ENCODE measurements around the gene LUZP2.

Gene LUZP2

DNA sequence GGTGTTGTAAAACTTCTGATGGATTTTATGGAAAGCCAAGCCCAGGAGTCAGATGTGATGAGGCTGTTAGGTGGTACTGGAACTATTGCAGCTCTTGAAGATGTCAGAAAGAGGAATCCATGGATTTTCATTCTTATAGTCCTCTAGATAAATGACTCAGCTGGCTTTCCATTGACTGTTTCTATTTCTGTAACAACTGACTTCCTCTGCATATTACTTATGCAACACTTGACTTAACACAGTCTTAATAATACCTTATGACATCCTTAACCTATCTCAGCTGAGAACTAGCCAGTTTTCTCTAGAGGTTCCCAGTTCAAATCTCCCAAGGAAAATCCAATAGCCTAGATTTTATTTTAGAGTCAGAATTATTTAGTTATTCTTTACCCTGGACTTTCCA lies 263.8 kb downstream of the LUZP2 start:
- Histone ChIP-seq H3K9me3 (ENCODE audit: control insufficient read depth, low read length) (no peaks in the 10 kb centered on the region), H3K4me1 (ENCODE audit: control insufficient read depth, insufficient read depth, low read length) (no peaks in the 10 kb centered on the region), H3K9ac (ENCODE audit: low read length) (no peak overlapping the region), H3K36me3 (ENCODE audit: control insufficient read depth, insufficient read depth, low read length, severe bottlenecking) (no peaks in the 10 kb centered on the region), H3K27me3 (replicated peaks; ENCODE audit: control insufficient read depth, insufficient read depth, low read length) (no peaks in the 10 kb centered on the region), H3K4me3 (ENCODE audit: low read length) (no peak overlapping the region)
- DNase-seq (ENCODE audit: low read depth), result peak; percentile 12

DNA sequence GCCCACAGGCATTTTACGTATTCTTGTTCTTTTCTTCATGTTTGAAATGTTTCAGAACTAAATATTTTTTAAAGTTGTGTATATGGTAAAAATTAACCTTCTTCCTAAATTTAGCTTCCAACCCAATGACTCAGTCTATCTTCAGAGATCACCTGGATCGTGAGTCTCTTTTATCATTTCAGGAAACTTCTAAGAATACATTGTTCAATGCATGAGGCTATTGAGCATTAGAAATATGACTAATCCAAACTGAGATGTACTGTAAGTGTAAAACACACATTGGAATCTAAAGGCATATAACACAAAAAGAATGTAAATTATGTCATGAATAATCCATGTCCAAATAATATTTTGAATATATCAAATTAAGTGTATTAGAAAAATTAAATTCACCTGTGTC lies 265.2 kb downstream of the LUZP2 start:
- Histone ChIP-seq H3K36me3 (ENCODE audit: control insufficient read depth, insufficient read depth, low read length, severe bottlenecking) (no peaks in the 10 kb centered on the region), H3K9ac (ENCODE audit: low read length) (no peak overlapping the region), H3K27me3 (replicated peaks; ENCODE audit: control insufficient read depth, insufficient read depth, low read length) (no peaks in the 10 kb centered on the region), H3K4me3 (ENCODE audit: low read length) (no peak overlapping the region), H3K9me3 (ENCODE audit: control insufficient read depth, low read length) (no peaks in the 10 kb centered on the region), H3K4me1 (ENCODE audit: control insufficient read depth, insufficient read depth, low read length) (no peaks in the 10 kb centered on the region)
- DNase-seq (ENCODE audit: low read depth), result no peak

DNA sequence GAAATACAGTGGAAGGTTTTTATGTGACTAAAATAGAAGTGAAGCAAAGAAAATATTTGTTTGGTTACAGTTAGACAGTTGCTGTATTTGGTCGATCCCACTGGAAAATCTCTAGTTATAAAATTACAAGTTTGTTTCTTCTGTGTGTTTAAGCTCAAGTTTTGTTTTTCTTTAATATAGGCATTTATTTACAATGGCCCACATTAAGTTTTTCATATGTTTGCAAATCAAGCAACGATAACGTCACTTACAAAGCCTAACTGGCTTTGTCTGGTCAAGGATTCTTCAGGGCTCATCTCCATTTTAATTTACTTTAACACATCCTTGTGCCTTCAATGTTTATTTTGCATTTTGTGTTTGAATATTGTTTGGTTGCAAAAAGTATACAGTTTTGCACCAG lies 270.6 kb downstream of the LUZP2 start:
- H3K27me3 ChIP-seq (replicated peaks; ENCODE audit: control insufficient read depth, insufficient read depth, low read length), result no peaks in the 10 kb centered on the region
- no peak overlapping the region for H3K4me3 ChIP-seq (ENCODE audit: low read length)
- no peaks in the 10 kb centered on the region for H3K4me1 ChIP-seq (ENCODE audit: control insufficient read depth, insufficient read depth, low read length)
- H3K9me3 ChIP-seq (ENCODE audit: control insufficient read depth, low read length), result no peaks in the 10 kb centered on the region
- DNase-seq (ENCODE audit: low read depth), result no peak
- H3K36me3 ChIP-seq (ENCODE audit: control insufficient read depth, insufficient read depth, low read length, severe bottlenecking), result no peaks in the 10 kb centered on the region
- H3K9ac ChIP-seq (ENCODE audit: low read length), result no peak overlapping the region

DNA sequence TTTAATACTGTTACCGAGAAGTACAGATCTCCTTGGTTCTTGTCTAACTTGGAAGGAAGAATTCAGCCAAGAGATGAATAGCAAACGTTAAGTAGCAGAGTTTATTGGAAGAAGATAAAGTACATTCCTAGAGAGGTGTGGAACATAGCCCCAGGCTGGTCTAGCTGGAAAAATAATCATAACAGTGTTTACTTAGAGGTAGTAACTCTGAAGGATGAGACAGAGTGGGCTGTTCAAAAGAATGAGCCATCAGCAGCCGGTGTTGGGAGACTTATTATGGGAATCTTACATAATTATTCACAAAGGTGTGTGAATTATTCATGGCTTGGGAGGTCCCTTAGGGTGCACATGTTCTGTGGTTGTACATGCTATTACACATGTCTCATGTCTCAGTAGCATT lies 276.5 kb downstream of the LUZP2 start:
- DNase-seq (ENCODE audit: low read depth), result no peak
- Histone ChIP-seq H3K4me1 (ENCODE audit: control insufficient read depth, insufficient read depth, low read length) (no peaks in the 10 kb centered on the region), H3K9ac (ENCODE audit: low read length) (no peak overlapping the region), H3K9me3 (ENCODE audit: control insufficient read depth, low read length) (no peaks in the 10 kb centered on the region), H3K36me3 (ENCODE audit: control insufficient read depth, insufficient read depth, low read length, severe bottlenecking) (no peaks in the 10 kb centered on the region), H3K4me3 (ENCODE audit: low read length) (no peak overlapping the region), H3K27me3 (replicated peaks; ENCODE audit: control insufficient read depth, insufficient read depth, low read length) (no peaks in the 10 kb centered on the region)

DNA sequence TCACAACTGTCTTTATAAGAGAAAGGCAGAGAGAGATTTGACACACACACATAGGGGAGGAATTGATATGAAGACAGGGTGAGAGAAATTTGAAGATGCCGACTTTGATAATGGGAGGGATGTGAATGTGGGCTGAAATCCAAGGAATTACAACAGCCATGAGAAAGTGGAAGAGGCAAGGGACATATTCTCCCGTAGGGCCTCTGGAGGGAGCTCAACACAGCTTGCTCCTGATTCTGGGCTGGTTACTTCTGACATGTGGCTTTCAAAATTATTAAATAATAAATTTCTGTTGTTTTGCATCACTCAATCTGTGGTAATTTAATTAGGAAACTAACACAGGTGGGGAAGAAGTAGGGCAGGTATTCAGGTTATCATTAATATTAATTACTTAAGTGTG lies 282.9 kb downstream of the LUZP2 start:
- no peaks in the 10 kb centered on the region for H3K36me3 ChIP-seq (ENCODE audit: control insufficient read depth, insufficient read depth, low read length, severe bottlenecking)
- H3K4me3 ChIP-seq (ENCODE audit: low read length), result no peak overlapping the region
- no peak overlapping the region for H3K9ac ChIP-seq (ENCODE audit: low read length)
- H3K9me3 ChIP-seq (ENCODE audit: control insufficient read depth, low read length), result no peaks in the 10 kb centered on the region
- no peaks in the 10 kb centered on the region for H3K27me3 ChIP-seq (replicated peaks; ENCODE audit: control insufficient read depth, insufficient read depth, low read length)
- no peaks in the 10 kb centered on the region for H3K4me1 ChIP-seq (ENCODE audit: control insufficient read depth, insufficient read depth, low read length)
- DNase-seq (ENCODE audit: low read depth), result peak; percentile 11

DNA sequence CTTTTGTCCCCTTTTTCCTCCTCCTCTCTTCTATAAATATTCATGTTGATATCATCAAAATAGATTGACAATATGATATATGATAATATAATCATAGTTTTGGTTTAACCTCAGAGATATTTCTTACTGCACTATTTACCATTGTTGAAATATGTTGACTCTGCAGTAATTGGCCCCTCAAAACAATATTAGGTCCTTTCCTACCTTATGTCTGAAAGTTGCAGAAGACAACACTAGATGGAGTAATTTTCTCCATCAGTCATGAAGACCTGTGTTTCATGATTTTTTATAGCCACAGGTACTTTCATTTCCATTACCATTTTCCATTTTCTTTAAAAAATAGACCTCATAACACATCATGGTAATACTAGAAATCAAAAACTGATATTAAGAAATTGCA lies 284.4 kb downstream of the LUZP2 start:
- Histone ChIP-seq H3K4me1 (ENCODE audit: control insufficient read depth, insufficient read depth, low read length) (no peaks in the 10 kb centered on the region), H3K36me3 (ENCODE audit: control insufficient read depth, insufficient read depth, low read length, severe bottlenecking) (no peaks in the 10 kb centered on the region), H3K9ac (ENCODE audit: low read length) (no peak overlapping the region), H3K9me3 (ENCODE audit: control insufficient read depth, low read length) (no peaks in the 10 kb centered on the region), H3K27me3 (replicated peaks; ENCODE audit: control insufficient read depth, insufficient read depth, low read length) (no peaks in the 10 kb centered on the region), H3K4me3 (ENCODE audit: low read length) (no peak overlapping the region)
- no peak for DNase-seq (ENCODE audit: low read depth)

GRCh38 chr11:24793479-24793878 lies 296.6 kb downstream of the LUZP2 start:
- Histone ChIP-seq H3K9me3 (ENCODE audit: control insufficient read depth, low read length) (no peaks in the 10 kb centered on the region), H3K4me3 (ENCODE audit: low read length) (no peak overlapping the region), H3K27me3 (replicated peaks; ENCODE audit: control insufficient read depth, insufficient read depth, low read length) (no peaks in the 10 kb centered on the region), H3K4me1 (ENCODE audit: control insufficient read depth, insufficient read depth, low read length) (no peaks in the 10 kb centered on the region), H3K36me3 (ENCODE audit: control insufficient read depth, insufficient read depth, low read length, severe bottlenecking) (no peaks in the 10 kb centered on the region), H3K9ac (ENCODE audit: low read length) (no peak overlapping the region)
- peak; percentile 26 for DNase-seq (ENCODE audit: low read depth)

GRCh38 chr11:24794064-24794463 lies 297.2 kb downstream of the LUZP2 start:
- H3K36me3 ChIP-seq (ENCODE audit: control insufficient read depth, insufficient read depth, low read length, severe bottlenecking), result no peaks in the 10 kb centered on the region
- peak; percentile 44 for DNase-seq (ENCODE audit: low read depth)

DNA sequence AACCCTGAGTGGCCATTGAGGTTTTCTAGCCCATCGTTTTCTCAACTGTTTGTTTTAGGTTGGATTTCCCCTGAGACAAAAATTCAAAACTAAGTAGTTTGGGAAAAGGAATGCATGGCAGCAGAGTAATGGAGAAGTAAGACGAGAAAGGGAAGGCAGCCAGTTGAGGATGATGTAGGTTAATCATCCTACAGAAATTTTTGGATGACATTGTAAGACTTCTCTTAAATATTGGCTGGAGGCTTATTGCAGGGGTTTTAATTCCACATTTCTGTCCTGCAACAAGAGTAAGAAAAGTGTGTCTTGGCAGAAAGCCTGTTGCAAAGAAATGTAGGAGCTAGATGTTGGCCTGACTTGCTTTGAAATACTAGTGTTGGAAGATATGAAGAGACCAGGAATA lies 308.8 kb downstream of the LUZP2 start:
- peak; percentile 24 for DNase-seq (ENCODE audit: low read depth)
- no peaks in the 10 kb centered on the region for H3K9me3 ChIP-seq (ENCODE audit: control insufficient read depth, low read length)

More at GRCh38 chr11:24794064-24794463, 297.2 kb downstream of the LUZP2 start:
- Histone ChIP-seq H3K4me1 (ENCODE audit: control insufficient read depth, insufficient read depth, low read length) (no peaks in the 10 kb centered on the region), H3K9ac (ENCODE audit: low read length) (no peak overlapping the region), H3K9me3 (ENCODE audit: control insufficient read depth, low read length) (no peaks in the 10 kb centered on the region), H3K4me3 (ENCODE audit: low read length) (no peak overlapping the region), H3K27me3 (replicated peaks; ENCODE audit: control insufficient read depth, insufficient read depth, low read length) (no peaks in the 10 kb centered on the region)

GRCh38 chr11:24808173-24808572 lies 311.3 kb downstream of the LUZP2 start:
- no peak for DNase-seq (ENCODE audit: low read depth)
- peaks cover 2% of the 10 kb centered on the region for H3K4me1 ChIP-seq (ENCODE audit: control insufficient read depth, insufficient read depth, low read length)

More for the DNA sequence above, 308.8 kb downstream of the LUZP2 start:
- Histone ChIP-seq H3K9ac (ENCODE audit: low read length) (no peak overlapping the region), H3K36me3 (ENCODE audit: control insufficient read depth, insufficient read depth, low read length, severe bottlenecking) (no peaks in the 10 kb centered on the region), H3K4me1 (ENCODE audit: control insufficient read depth, insufficient read depth, low read length) (no peaks in the 10 kb centered on the region), H3K4me3 (ENCODE audit: low read length) (no peak overlapping the region), H3K27me3 (replicated peaks; ENCODE audit: control insufficient read depth, insufficient read depth, low read length) (no peaks in the 10 kb centered on the region)

GRCh38 chr11:24819006-24819405 lies 322.2 kb downstream of the LUZP2 start:
- DNase-seq (ENCODE audit: low read depth), result no peak
- no peaks in the 10 kb centered on the region for H3K9me3 ChIP-seq (ENCODE audit: control insufficient read depth, low read length)
- H3K4me3 ChIP-seq (ENCODE audit: low read length), result no peak overlapping the region
- no peaks in the 10 kb centered on the region for H3K27me3 ChIP-seq (replicated peaks; ENCODE audit: control insufficient read depth, insufficient read depth, low read length)
- H3K9ac ChIP-seq (ENCODE audit: low read length), result no peak overlapping the region
- no peaks in the 10 kb centered on the region for H3K4me1 ChIP-seq (ENCODE audit: control insufficient read depth, insufficient read depth, low read length)
- H3K36me3 ChIP-seq (ENCODE audit: control insufficient read depth, insufficient read depth, low read length, severe bottlenecking), result no peaks in the 10 kb centered on the region

More at GRCh38 chr11:24808173-24808572, 311.3 kb downstream of the LUZP2 start:
- no peaks in the 10 kb centered on the region for H3K9me3 ChIP-seq (ENCODE audit: control insufficient read depth, low read length)
- no peak overlapping the region for H3K4me3 ChIP-seq (ENCODE audit: low read length)
- no peaks in the 10 kb centered on the region for H3K36me3 ChIP-seq (ENCODE audit: control insufficient read depth, insufficient read depth, low read length, severe bottlenecking)
- no peaks in the 10 kb centered on the region for H3K27me3 ChIP-seq (replicated peaks; ENCODE audit: control insufficient read depth, insufficient read depth, low read length)
- H3K9ac ChIP-seq (ENCODE audit: low read length), result no peak overlapping the region

- Histone ChIP-seq H3K4me3 (ENCODE audit: low read length) (no peak overlapping the region), H3K9ac (ENCODE audit: low read length) (no peak overlapping the region), H3K36me3 (ENCODE audit: control insufficient read depth, insufficient read depth, low read length, severe bottlenecking) (no peaks in the 10 kb centered on the region), H3K9me3 (ENCODE audit: control insufficient read depth, low read length) (no peaks in the 10 kb centered on the region), H3K4me1 (ENCODE audit: control insufficient read depth, insufficient read depth, low read length) (no peaks in the 10 kb centered on the region), H3K27me3 (replicated peaks; ENCODE audit: control insufficient read depth, insufficient read depth, low read length) (no peaks in the 10 kb centered on the region)
- DNase-seq (ENCODE audit: low read depth), result no peak
These were observed 323.1 kb downstream of the LUZP2 start for GRCh38 chr11:24819863-24820434.
